HEK293T (cell line): Measurements from ENCODE around the gene STIM1.

Source experiments
- CTCF ChIA-PET: fragments of 350-600 bp; formaldehyde crosslinking; extraction: SDS; loops from one replicate; lab custom pipeline; 2021; ENCODE audit warnings: antibody characterized with exemption, inconsistent platforms; lab: Yijun Ruan, JAX
- POLR2A ChIA-PET: fragments of 350-600 bp; formaldehyde crosslinking; extraction: SDS; loops from one replicate; lab custom pipeline; 2020; ENCODE audit warnings: antibody characterized with exemption, inconsistent platforms; lab: Yijun Ruan, JAX
- DNase-seq: peaks from one replicate; pipeline ENCODE4 v3.0.0; 2012; ENCODE audit warnings: mixed read lengths; ENCODE audit errors: extremely low spot score
- ARNT ChIP-seq: fragments of 450-650 bp; IDR thresholded peaks from 2 replicates; pipeline ENCODE4 v1.6.1; 2017; ENCODE audit warnings: mild to moderate bottlenecking
- BHLHE40 ChIP-seq: fragments of 450-650 bp; IDR thresholded peaks from 2 replicates; pipeline ENCODE4 v1.6.1; 2016; ENCODE audit warnings: mild to moderate bottlenecking, moderate library complexity, borderline replicate concordance
- CTBP1 ChIP-seq: fragments of 450-650 bp; IDR thresholded peaks from 2 replicates; pipeline ENCODE4 v1.6.1; 2016; ENCODE audit warnings: borderline replicate concordance
- ELF4 ChIP-seq: fragments of 450-650 bp; IDR thresholded peaks from 2 replicates; pipeline ENCODE4 v1.6.1; 2017; ENCODE audit warnings: antibody characterized with exemption
- FOXA1 ChIP-seq: fragments of 450-650 bp; IDR thresholded peaks from 2 replicates; pipeline ENCODE4 v1.6.1; 2016; ENCODE audit warnings: mild to moderate bottlenecking
- FOXK2 ChIP-seq: fragments of 450-650 bp; IDR thresholded peaks from 2 replicates; pipeline ENCODE4 v1.6.1; 2016; ENCODE audit warnings: mild to moderate bottlenecking
- FOXM1 ChIP-seq: fragments of 450-650 bp; IDR thresholded peaks from 2 replicates; pipeline ENCODE4 v1.6.1; 2017; ENCODE audit warnings: mild to moderate bottlenecking, borderline replicate concordance
- HDGF ChIP-seq: fragments of 450-650 bp; IDR thresholded peaks from 2 replicates; pipeline ENCODE4 v1.6.1; 2017; ENCODE audit warnings: antibody characterized with exemption, borderline replicate concordance
- L3MBTL2 ChIP-seq: fragments of 450-650 bp; conservative IDR thresholded peaks from 2 replicates; pipeline ENCODE4 v1.6.1; 2016; ENCODE audit warnings: mild to moderate bottlenecking
- LEF1 ChIP-seq: fragments of 450-650 bp; IDR thresholded peaks from 2 replicates; pipeline ENCODE4 v1.6.1; 2017; ENCODE audit warnings: mild to moderate bottlenecking, borderline replicate concordance
- NFRKB ChIP-seq: fragments of 450-650 bp; IDR thresholded peaks from 2 replicates; pipeline ENCODE4 v1.6.1; 2016; ENCODE audit warnings: mild to moderate bottlenecking, moderate library complexity
- SP1 ChIP-seq: fragments of 450-650 bp; IDR thresholded peaks from 2 replicates; pipeline ENCODE4 v1.6.1; 2017
- SUZ12 ChIP-seq: fragments of 450-650 bp; IDR thresholded peaks from 2 replicates; pipeline ENCODE4 v1.6.1; 2016; ENCODE audit warnings: mild to moderate bottlenecking
- TARDBP ChIP-seq: fragments of 450-650 bp; IDR thresholded peaks from 2 replicates; pipeline ENCODE4 v1.6.1; 2016
- ZNF384 ChIP-seq: fragments of 450-650 bp; IDR thresholded peaks from 2 replicates; pipeline ENCODE4 v1.6.1; 2016
- TF ChIP-seq, protein P1 (sequence below): fragments of 450-650 bp; IDR thresholded peaks from 2 replicates; pipeline ENCODE4 v1.6.1; 2016

STIM1 gene

DNA sequence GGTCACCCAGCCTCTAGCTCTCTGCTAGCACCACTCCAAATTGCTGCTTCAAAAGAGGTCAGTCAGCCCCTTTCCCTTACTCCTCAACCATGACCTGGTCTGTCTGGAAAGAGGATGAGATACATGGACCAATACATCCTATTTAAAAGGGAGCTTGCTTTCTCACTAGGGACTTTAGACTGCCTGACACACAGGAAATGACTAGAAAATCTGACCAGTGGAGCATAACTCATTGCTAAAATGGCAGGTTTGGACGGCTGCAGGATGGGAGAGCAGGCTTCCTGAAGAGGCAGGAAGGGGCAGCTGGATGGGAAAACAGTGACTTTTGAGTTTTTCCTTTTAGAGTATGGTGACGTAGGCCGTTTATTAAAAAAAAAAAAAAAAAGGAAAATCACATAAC is 25.3 kb downstream of the STIM1 start:
- CTCF ChIA-PET, result interaction anchor here (0.7 to 0.9 kb wide), 5 partner anchors 9 to 191 kb away, joined by 3 to 4 read pairs (median 3); no protein-coding TSS in a partner anchor

DNA sequence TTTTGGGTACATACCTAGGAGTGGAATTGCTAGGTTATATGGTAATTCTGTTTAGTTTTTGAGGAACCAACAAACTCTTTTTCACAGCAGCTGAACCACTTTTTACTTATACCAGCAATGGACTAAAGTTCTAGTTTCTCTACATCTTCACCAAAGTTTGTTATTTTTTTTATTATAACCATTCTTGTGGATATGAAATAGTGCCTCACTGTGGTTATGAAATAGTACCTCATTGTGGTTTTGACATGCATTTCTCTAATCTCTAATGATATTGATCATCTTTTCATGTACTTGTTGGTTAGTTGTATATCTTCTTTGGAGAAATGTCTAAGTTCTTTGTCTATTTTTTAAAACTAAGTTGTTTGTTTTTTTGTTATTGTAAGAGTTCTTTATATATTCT is 27.2 kb downstream of the STIM1 start:
- CTCF ChIA-PET, result no interaction called here
- DNase-seq, result no peak
- POLR2A ChIA-PET, result no interaction called here
- no peak for TF ChIP-seq L3MBTL2
- TF ChIP-seq NFRKB, result no peak
- no peak for TF ChIP-seq BHLHE40
- no peak for TF ChIP-seq SP1
- no peak for TF ChIP-seq ELF4
- TF ChIP-seq HDGF, result no peak
- no peak for TF ChIP-seq FOXK2
- no peak for TF ChIP-seq LEF1
- TF ChIP-seq FOXA1, result no peak
- TF ChIP-seq TARDBP, result no peak
- no peak for TF ChIP-seq ARNT
- no peak for TF ChIP-seq FOXM1
- TF ChIP-seq CTBP1, result no peak
- TF ChIP-seq, protein P1, sequence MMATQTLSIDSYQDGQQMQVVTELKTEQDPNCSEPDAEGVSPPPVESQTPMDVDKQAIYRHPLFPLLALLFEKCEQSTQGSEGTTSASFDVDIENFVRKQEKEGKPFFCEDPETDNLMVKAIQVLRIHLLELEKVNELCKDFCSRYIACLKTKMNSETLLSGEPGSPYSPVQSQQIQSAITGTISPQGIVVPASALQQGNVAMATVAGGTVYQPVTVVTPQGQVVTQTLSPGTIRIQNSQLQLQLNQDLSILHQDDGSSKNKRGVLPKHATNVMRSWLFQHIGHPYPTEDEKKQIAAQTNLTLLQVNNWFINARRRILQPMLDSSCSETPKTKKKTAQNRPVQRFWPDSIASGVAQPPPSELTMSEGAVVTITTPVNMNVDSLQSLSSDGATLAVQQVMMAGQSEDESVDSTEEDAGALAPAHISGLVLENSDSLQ, result no peak
- TF ChIP-seq ZNF384, result no peak
- no peak for TF ChIP-seq SUZ12

More for the DNA sequence above, 25.3 kb downstream of the STIM1 start:
- POLR2A ChIA-PET, result no interaction called here
- DNase-seq, result no peak
- TF ChIP-seq BHLHE40 (no peak), ZNF384 (no peak), LEF1 (no peak), FOXM1 (no peak), L3MBTL2 (no peak), TARDBP (no peak), SUZ12 (no peak), FOXK2 (no peak), HDGF (no peak), CTBP1 (no peak), ELF4 (no peak), FOXA1 (no peak), SP1 (no peak), ARNT (no peak), NFRKB (no peak)
- TF ChIP-seq, protein P1, result no peak

DNA sequence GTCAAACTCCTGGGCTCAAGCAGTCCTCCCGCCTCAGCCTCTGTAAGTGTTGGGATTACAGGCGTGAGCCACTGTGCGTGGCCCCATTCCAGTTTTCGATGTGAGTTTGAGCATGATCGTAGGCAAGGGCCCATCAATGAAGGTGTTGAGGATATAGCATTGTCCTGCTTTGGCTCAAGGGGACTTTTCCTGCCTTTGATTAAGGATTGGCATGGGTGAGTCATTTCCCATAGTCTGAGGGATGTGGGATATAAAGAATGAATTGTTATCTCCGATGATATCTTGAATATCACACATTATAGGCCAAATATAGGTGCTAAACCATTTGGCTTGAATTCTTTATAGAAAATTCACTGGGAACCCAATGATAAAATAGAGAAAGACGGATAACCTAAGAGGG is 30.4 kb downstream of the STIM1 start:
- ChIA-PET CTCF (no interaction called here), POLR2A (no interaction called here)
- no peak for TF ChIP-seq SUZ12
- no peak for TF ChIP-seq ZNF384
- no peak for TF ChIP-seq NFRKB
- TF ChIP-seq FOXK2, result no peak
- TF ChIP-seq, protein P1, result no peak
- no peak for TF ChIP-seq HDGF
- no peak for TF ChIP-seq FOXA1
- TF ChIP-seq SP1, result no peak
- TF ChIP-seq BHLHE40, result no peak
- no peak for TF ChIP-seq ARNT
- TF ChIP-seq FOXM1, result no peak
- no peak for TF ChIP-seq L3MBTL2
- no peak for TF ChIP-seq TARDBP
- no peak for DNase-seq

DNA sequence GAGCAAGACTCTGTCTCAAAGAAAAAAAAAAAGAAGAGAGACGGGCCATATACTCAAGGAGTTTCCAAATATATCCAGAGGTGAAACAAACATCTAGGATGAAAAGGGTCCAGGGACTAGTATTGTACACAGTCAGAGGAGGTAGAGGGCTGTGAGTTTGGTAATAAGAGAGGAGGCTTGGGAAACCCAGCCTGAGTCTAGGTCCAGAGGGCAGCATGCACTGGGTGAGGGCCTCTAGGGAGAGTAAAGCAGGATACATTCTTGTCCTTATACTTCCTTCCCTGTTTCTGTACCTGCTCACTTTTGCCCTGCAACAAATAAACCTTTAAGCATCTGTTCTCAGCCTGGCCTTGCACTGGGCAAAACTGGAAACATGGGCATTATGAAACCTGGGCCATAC is 31.5 kb downstream of the STIM1 start:
- ChIA-PET CTCF (no interaction called here), POLR2A (no interaction called here)
- TF ChIP-seq SUZ12 (no peak), LEF1 (no peak), ARNT (no peak), NFRKB (no peak), ELF4 (no peak), CTBP1 (no peak), HDGF (no peak), BHLHE40 (no peak), SP1 (no peak)
- TF ChIP-seq, protein P1, result no peak
- no peak for DNase-seq

DNA sequence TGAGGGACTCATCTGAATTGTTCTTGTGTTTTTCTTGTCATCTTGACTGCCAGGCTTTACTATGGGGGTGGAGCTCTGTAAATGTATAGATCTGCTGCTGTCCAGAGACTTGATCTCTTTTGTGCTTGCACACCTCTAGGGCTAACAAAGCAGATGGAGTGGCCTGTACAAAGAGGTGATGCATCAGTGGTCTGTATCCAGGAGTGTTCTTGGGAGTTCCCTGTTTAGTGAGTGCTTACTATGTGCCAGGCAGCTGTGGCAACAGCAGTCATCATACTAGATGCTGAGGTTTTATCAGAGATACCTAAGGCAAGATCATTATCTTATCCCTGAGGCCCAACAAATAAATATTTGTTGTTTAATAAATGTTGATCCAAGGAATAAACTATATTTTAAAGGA is 33.4 kb downstream of the STIM1 start:
- ChIA-PET POLR2A (no interaction called here), CTCF (no interaction called here)
- TF ChIP-seq HDGF (no peak), LEF1 (no peak), FOXM1 (no peak), CTBP1 (no peak), ELF4 (no peak), SP1 (no peak), L3MBTL2 (no peak), NFRKB (no peak), ARNT (no peak), ZNF384 (no peak)
- TF ChIP-seq, protein P1, result no peak
- DNase-seq, result no peak
